ENCODE results near the gene C4BPB.

Gene C4BPB

DNA sequence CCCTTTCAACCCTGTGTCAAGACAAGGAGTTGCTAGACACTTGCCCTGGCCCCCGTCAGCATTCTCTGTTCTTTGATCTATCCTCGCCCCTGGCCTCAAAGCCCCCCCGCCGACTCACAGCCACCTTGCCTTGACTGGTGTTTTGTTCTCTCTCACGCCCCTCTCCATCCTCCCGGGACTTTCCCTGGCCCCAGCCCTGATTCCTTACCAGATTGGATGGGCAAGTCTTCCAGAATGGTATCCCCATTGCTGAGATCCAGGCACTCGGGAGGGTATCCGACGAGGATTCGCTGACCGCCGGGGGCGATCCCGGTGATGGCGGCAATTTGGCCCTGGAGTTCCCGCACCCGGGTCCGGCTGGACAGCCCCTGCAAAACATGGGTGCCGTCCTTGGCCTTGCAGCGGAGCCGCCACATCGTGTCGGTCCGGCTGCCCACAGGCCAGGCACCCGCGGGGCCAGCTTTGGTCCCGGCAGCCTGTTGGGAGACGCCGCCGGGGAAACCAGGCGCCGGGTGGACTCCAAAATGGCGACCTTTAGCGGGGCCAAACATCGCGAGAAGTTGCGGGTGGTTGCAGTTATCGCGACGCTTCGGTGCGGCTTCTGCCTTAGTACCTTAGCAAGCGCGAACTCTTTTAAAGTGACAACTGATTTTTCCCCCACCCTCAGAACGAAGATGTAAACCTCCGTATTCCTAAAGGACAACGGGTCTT is 38.0 kb upstream of the C4BPB start:
- Histone ChIP-seq H3K36me3 (ENCODE audit: control insufficient read depth, insufficient read depth, low read length) (peaks cover 24% of the 10 kb centered on the region), H3K9me3 (ENCODE audit: control insufficient read depth, low read length) (no peaks in the 10 kb centered on the region), H3K4me1 (ENCODE audit: control insufficient read depth, insufficient read depth, low read length, poor library complexity, severe bottlenecking) (peaks cover 4% of the 10 kb centered on the region), H3K4me3 (ENCODE audit: extremely low read depth, insufficient read depth, low read length, poor library complexity, severe bottlenecking) (peak overlapping the region; percentile 97), H3K27ac (ENCODE audit: low read depth, low read length, severe bottlenecking) (peak overlapping the region; percentile 93)
- WGBS, 2 experiments (ENCODE audit: insufficient coverage in 2 of 2), result 2 to 5% methylated on average over 29 to 46 of the region's 47 CpGs

DNA sequence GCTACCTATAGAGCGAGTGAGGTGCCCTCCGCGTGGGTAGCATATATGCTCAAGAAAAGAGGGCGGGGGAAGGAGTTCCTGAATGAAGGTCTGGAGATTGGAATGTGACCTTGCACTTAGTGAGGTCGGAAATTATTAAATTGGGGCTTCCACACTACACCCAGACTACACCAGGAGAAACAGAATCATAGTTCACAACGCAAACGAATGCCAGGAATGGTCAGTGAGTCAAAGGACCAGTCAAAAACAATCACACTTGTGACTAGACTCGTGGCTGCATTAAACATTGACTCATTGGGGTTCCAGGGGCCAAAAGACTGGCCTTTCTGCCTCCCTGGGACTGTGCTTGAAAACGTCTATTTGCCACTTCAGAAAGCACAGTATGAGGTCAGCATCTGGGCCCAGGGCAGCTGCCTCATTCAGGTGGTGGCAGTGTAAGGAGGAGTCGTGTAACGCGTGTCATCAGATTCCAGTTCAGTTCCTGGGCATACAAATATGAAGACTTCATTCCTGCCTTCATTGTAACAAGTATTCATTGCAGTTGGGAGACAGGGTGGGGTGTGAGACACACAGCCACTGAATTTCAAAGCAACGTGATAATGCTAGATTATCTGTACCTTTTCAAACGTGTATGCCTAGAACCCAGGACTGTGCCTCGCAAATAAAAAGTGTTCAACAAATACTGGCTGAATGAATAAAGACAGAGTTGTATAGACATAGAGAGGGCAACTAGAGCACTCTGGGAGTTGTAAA is 37.3 kb upstream of the C4BPB start, which contains the start of gene YOD1:
Gene YOD1, minus strand, starts transcription at position 18 of the 753 bp plus-strand sequence. CDS start 178 bp downstream, outside the sequence.
- Histone ChIP-seq H3K4me3 (ENCODE audit: extremely low read depth, insufficient read depth, low read length, poor library complexity, severe bottlenecking) (peak within 1 kb of the TSS; percentile 97), H3K36me3 (ENCODE audit: control insufficient read depth, insufficient read depth, low read length) (peaks cover 21% of the 10 kb centered on the region), H3K4me1 (ENCODE audit: control insufficient read depth, insufficient read depth, low read length, poor library complexity, severe bottlenecking) (peaks cover 4% of the 10 kb centered on the region), H3K9me3 (ENCODE audit: control insufficient read depth, low read length) (no peaks in the 10 kb centered on the region), H3K27ac (ENCODE audit: low read depth, low read length, severe bottlenecking) (peak within 1 kb of the TSS; percentile 93)
- WGBS, 2 experiments (ENCODE audit: insufficient coverage in 2 of 2), result 84 to 86% methylated on average over 9 to 10 of the region's 15 CpGs

- H3K27ac ChIP-seq (ENCODE audit: low read depth, low read length, severe bottlenecking), result peak within 1 kb of the TSS; percentile 78
- peaks cover 13% of the 10 kb centered on the region for H3K36me3 ChIP-seq (ENCODE audit: control insufficient read depth, insufficient read depth, low read length)
Observed at GRCh38 chr1:207052911-207053769, 35.5 kb upstream of the C4BPB start, which contains the start of gene PFKFB2. Gene PFKFB2, plus strand, starts transcription at chr1:207053275. Its CDS starts 1,443 bp downstream, at chr1:207054718.

GRCh38 chr1:207054491-207054890 is 34.2 kb upstream of the C4BPB start:
- Histone ChIP-seq H3K9me3 (ENCODE audit: control insufficient read depth, low read length) (no peaks in the 10 kb centered on the region), H3K36me3 (ENCODE audit: control insufficient read depth, insufficient read depth, low read length) (peaks cover 2% of the 10 kb centered on the region), H3K4me3 (ENCODE audit: extremely low read depth, insufficient read depth, low read length, poor library complexity, severe bottlenecking) (no peak overlapping the region), H3K27ac (ENCODE audit: low read depth, low read length, severe bottlenecking) (no peak overlapping the region), H3K4me1 (ENCODE audit: control insufficient read depth, insufficient read depth, low read length, poor library complexity, severe bottlenecking) (peaks cover 2% of the 10 kb centered on the region)
- WGBS, 2 experiments (ENCODE audit: insufficient coverage in 2 of 2), result 100% methylated on average over 1 of the region's 2 CpGs; no CpG with 5 or more reads in 1 of the 2 experiments

More at GRCh38 chr1:207052911-207053769, 35.5 kb upstream of the C4BPB start, which contains the start of gene PFKFB2:
- H3K9me3 ChIP-seq (ENCODE audit: control insufficient read depth, low read length), result no peaks in the 10 kb centered on the region
- H3K4me3 ChIP-seq (ENCODE audit: extremely low read depth, insufficient read depth, low read length, poor library complexity, severe bottlenecking), result peak within 1 kb of the TSS; percentile 62
- 1 to 3% methylated on average over 39 to 40 of the region's 56 CpGs for WGBS, 2 experiments (ENCODE audit: insufficient coverage in 2 of 2)
- H3K4me1 ChIP-seq (ENCODE audit: control insufficient read depth, insufficient read depth, low read length, poor library complexity, severe bottlenecking), result peaks cover 4% of the 10 kb centered on the region

DNA sequence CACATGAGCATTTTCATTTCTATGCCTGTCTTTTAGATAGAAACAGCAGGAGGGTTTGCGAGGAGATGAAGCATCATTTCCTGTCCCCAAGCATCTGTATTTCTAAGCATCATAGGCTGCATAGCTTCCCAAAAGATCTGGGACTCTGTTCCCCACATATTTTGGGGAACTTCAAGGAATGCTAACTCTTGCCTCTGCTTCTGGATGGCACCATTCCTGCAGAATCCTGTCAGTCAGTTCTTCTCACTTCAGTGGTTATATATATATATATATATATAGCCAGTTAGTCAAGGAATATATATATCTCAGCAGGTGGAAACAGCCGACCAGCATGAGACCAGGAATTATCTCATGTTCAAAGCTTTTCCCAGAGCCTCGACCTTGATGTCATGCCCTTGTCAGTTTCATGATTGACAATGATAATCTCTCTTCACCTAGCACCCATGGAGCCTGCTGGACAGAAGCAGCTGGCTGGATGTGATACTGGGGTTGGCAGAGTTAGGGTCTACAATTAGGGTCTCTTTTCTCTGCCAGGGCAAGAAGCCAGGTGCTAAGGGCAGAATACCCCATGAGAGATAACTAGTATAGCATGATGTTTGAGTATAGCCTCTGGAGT is 33.2 kb upstream of the C4BPB start:
- Histone ChIP-seq H3K9me3 (ENCODE audit: control insufficient read depth, low read length) (no peaks in the 10 kb centered on the region), H3K4me1 (ENCODE audit: control insufficient read depth, insufficient read depth, low read length, poor library complexity, severe bottlenecking) (no peaks in the 10 kb centered on the region), H3K4me3 (ENCODE audit: extremely low read depth, insufficient read depth, low read length, poor library complexity, severe bottlenecking) (no peak overlapping the region), H3K27ac (ENCODE audit: low read depth, low read length, severe bottlenecking) (no peak overlapping the region), H3K36me3 (ENCODE audit: control insufficient read depth, insufficient read depth, low read length) (no peaks in the 10 kb centered on the region)
- 83 to 93% methylated on average over 1 to 2 of the region's 3 CpGs for WGBS, 2 experiments (ENCODE audit: insufficient coverage in 2 of 2)

DNA sequence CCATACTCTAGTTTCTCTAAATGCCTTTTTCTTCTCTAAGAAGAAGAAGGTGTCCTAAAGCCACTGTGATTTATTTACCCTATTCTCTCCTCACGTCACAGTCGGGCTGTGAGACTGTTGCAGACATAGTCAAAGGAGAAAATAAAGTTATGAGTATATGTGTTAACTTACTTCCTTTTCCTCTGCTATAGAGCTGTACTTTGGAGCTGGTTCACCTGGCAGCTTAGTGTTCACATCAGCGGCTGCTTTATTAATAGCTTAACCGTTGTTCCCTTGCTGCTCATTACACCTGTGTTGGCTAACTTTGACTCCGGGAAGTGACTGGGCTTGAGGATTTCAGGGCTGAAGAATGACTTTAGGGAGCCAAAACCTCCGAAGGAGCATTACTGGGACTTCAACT is 32.0 kb upstream of the C4BPB start:
- H3K36me3 ChIP-seq (ENCODE audit: control insufficient read depth, insufficient read depth, low read length), result no peaks in the 10 kb centered on the region
- WGBS, 2 experiments (ENCODE audit: insufficient coverage in 2 of 2), result 97 to 98% methylated on average over 4 of the region's 6 CpGs
- no peaks in the 10 kb centered on the region for H3K9me3 ChIP-seq (ENCODE audit: control insufficient read depth, low read length)
- H3K4me1 ChIP-seq (ENCODE audit: control insufficient read depth, insufficient read depth, low read length, poor library complexity, severe bottlenecking), result no peaks in the 10 kb centered on the region
- H3K4me3 ChIP-seq (ENCODE audit: extremely low read depth, insufficient read depth, low read length, poor library complexity, severe bottlenecking), result no peak overlapping the region
- no peak overlapping the region for H3K27ac ChIP-seq (ENCODE audit: low read depth, low read length, severe bottlenecking)

GRCh38 chr1:207058252-207058651 is 30.4 kb upstream of the C4BPB start:
- Histone ChIP-seq H3K36me3 (ENCODE audit: control insufficient read depth, insufficient read depth, low read length) (peaks cover 8% of the 10 kb centered on the region), H3K4me1 (ENCODE audit: control insufficient read depth, insufficient read depth, low read length, poor library complexity, severe bottlenecking) (no peaks in the 10 kb centered on the region), H3K4me3 (ENCODE audit: extremely low read depth, insufficient read depth, low read length, poor library complexity, severe bottlenecking) (no peak overlapping the region), H3K9me3 (ENCODE audit: control insufficient read depth, low read length) (no peaks in the 10 kb centered on the region), H3K27ac (ENCODE audit: low read depth, low read length, severe bottlenecking) (no peak overlapping the region)
- WGBS, 2 experiments (ENCODE audit: insufficient coverage in 2 of 2), result 100% methylated on average over 2 of the region's 4 CpGs

DNA sequence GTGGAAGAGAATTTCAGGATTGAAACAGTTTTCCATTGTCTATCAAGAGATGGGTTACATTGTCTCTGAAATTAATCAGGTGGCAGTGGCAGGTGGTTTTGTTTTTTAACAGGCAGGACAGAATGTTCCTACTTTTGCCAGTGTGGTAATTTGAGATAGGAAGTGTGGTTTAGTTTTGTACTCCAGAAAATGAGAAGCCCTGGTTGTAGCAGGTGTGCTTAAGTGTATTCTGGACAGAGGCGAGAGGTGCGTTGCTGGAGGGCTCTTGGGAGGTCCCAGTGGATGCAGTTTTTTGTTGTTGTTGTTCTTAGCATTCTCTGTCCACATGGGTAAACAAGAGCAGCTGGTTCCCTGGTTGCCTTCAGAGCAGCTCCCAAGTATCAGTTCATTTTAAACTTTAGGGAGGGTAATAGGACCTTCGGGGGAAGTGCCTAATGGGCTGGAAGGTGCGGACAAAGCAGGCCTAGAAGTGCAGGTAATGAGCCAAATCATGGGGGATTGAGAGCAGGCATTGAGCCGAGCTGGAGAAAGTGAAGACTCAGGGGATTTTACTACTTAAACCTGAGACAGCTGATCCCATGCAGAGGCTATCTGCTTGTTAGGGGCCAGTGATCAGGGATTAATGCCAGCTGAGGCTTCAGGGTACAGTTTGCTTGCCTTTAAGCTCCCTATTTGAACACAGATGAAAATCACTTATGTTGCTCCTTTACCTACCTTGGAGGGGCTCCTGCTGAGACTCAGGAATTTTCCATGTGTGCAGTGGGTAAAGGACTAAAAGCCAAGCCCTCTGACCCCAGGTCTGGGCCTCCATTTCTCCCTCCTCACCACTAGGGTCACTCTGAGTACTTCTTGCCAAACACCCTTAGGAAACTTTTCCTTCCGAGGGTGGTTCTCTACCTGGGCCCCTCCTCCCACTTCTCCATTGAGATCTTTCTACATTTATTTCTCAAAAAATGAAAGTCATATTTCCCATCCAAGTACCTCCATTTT is 29.5 kb upstream of the C4BPB start:
- Histone ChIP-seq H3K9me3 (ENCODE audit: control insufficient read depth, low read length) (no peaks in the 10 kb centered on the region), H3K36me3 (ENCODE audit: control insufficient read depth, insufficient read depth, low read length) (peaks cover 8% of the 10 kb centered on the region), H3K4me1 (ENCODE audit: control insufficient read depth, insufficient read depth, low read length, poor library complexity, severe bottlenecking) (no peaks in the 10 kb centered on the region), H3K27ac (ENCODE audit: low read depth, low read length, severe bottlenecking) (no peak overlapping the region), H3K4me3 (ENCODE audit: extremely low read depth, insufficient read depth, low read length, poor library complexity, severe bottlenecking) (no peak overlapping the region)
- 86 to 92% methylated on average over 6 of the region's 6 CpGs for WGBS, 2 experiments (ENCODE audit: insufficient coverage in 2 of 2)

DNA sequence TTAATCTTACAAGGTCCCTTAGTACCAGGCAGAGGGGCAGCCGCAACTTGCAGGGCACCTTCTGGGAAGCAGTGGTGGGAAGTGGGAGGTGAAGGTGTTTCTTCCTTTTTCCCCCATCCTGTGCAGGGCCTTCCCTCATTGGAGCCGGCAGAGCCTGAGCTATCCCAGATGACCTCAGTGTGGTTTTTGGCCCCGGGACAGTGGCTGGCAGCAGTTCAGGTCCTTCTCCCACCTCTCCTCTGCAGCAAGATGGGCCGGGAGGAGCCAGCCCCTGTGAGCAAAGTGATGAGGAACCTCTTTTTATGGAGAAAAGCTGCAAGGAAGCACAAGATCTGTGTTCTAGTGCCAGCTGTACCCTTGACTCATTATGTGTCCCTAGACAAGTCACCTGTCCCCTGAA is 28.8 kb upstream of the C4BPB start:
- Histone ChIP-seq H3K4me1 (ENCODE audit: control insufficient read depth, insufficient read depth, low read length, poor library complexity, severe bottlenecking) (no peaks in the 10 kb centered on the region), H3K9me3 (ENCODE audit: control insufficient read depth, low read length) (no peaks in the 10 kb centered on the region)
- WGBS, 2 experiments (ENCODE audit: insufficient coverage in 2 of 2), result 100% methylated on average over 1 to 2 of the region's 4 CpGs

More for the DNA sequence above, 28.8 kb upstream of the C4BPB start:
- H3K4me3 ChIP-seq (ENCODE audit: extremely low read depth, insufficient read depth, low read length, poor library complexity, severe bottlenecking), result no peak overlapping the region
- no peak overlapping the region for H3K27ac ChIP-seq (ENCODE audit: low read depth, low read length, severe bottlenecking)
- peaks cover 14% of the 10 kb centered on the region for H3K36me3 ChIP-seq (ENCODE audit: control insufficient read depth, insufficient read depth, low read length)
